ENCODE data around the gene ZSWIM7.

Gene ZSWIM7

DNA sequence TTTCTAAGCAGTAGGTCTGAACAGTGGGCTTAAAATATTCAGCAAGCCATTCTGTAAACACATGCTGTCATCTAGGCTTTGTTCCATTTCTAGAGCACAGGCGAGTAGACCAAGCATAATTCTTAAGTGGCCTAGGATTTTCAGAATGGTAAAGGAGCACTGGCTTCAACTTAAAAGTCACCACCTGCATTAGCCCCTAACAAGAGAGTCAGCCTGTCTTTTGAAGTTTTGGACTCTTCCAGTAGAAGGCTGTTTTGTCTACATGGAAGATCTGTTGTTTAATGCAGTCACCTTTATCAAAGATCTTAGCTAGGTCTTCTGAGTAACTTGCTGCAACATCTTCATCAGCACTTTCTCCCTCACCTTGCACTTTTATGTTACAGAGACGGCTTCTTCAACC, 36.8 kb upstream of the ZSWIM7 start:
- Histone ChIP-seq H3K27ac (ENCODE audit: low read length) (no peak overlapping the region), H3K27me3 (replicated peaks; ENCODE audit: insufficient read depth, low read length) (no peaks in the 10 kb centered on the region), H3F3A (ENCODE audit: insufficient read depth, low read length) (peaks cover 5% of the 10 kb centered on the region), H3K4me2 (ENCODE audit: low read depth, low read length) (no peak overlapping the region), H2AFZ (ENCODE audit: low read length) (no peak overlapping the region), H3K9me3 (replicated peaks; ENCODE audit: insufficient read depth, low read length) (no peaks in the 10 kb centered on the region), H3K4me3 (ENCODE audit: low read length) (no peak overlapping the region), H3K9me2 (replicated peaks; ENCODE audit: insufficient read depth, low read length) (no peaks in the 10 kb centered on the region), H3K79me2 (ENCODE audit: low read length) (no peaks in the 10 kb centered on the region), H4K20me1 (ENCODE audit: insufficient read depth, low read length) (no peaks in the 10 kb centered on the region; the same call in 1 of the 2 replicates), H3K9ac (ENCODE audit: low read length) (no peak overlapping the region), H3K4me1 (ENCODE audit: low read length) (peaks cover 15% of the 10 kb centered on the region), H3K36me3 (replicated peaks; ENCODE audit: insufficient read depth, low read length) (no peaks in the 10 kb centered on the region; the same call in 1 of the 2 replicates)
- TF ChIP-seq EZH2phosphoT487 (IDR thresholded peaks at IDR 0.05; ENCODE audit: low read length) (no peak), EZH2 (optimal IDR thresholded peaks at IDR 0.05; ENCODE audit: low read depth, low read length) (no peak)
- TF ChIP-seq, protein P1, sequence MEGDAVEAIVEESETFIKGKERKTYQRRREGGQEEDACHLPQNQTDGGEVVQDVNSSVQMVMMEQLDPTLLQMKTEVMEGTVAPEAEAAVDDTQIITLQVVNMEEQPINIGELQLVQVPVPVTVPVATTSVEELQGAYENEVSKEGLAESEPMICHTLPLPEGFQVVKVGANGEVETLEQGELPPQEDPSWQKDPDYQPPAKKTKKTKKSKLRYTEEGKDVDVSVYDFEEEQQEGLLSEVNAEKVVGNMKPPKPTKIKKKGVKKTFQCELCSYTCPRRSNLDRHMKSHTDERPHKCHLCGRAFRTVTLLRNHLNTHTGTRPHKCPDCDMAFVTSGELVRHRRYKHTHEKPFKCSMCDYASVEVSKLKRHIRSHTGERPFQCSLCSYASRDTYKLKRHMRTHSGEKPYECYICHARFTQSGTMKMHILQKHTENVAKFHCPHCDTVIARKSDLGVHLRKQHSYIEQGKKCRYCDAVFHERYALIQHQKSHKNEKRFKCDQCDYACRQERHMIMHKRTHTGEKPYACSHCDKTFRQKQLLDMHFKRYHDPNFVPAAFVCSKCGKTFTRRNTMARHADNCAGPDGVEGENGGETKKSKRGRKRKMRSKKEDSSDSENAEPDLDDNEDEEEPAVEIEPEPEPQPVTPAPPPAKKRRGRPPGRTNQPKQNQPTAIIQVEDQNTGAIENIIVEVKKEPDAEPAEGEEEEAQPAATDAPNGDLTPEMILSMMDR (IDR thresholded peaks at IDR 0.05; ENCODE audit: low read length) = no peak
- DNase-seq = no peak

DNA sequence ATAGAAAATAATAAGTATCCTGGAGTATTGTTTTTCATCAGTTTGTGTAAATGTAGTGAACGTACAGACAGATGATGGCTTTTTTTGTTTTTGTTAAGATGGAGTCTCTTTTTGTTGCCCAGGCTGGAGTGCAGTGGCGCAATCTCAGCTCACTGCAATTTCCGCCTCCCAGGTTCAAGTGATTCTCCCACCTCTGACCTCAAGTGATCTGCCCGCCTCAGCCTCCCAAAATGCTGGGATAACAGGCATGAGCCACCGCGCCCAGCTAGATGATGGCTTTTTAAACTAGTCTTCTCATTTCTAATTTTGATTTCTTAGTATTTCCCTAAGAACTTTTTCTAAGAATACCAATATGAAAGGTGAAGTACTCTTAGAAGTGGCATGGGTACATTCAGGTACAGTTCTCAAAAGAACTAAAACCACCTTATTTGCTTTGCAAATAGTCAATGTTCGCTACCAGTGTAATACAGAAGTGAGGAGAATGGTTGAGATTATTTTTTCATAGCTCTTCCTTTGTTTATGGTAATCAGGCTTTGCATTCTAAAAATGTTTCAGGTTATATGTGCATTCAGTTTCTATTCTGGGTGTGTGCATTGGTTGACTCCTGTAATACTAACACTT, 34.3 kb upstream of the ZSWIM7 start:
- Histone ChIP-seq H3K9ac (ENCODE audit: low read length) (no peak overlapping the region), H3K4me2 (ENCODE audit: low read depth, low read length) (no peak overlapping the region), H4K20me1 (ENCODE audit: insufficient read depth, low read length) (no peaks in the 10 kb centered on the region; the same call in 1 of the 2 replicates), H3F3A (ENCODE audit: insufficient read depth, low read length) (peaks cover 5% of the 10 kb centered on the region), H3K4me3 (ENCODE audit: low read length) (no peak overlapping the region), H3K79me2 (ENCODE audit: low read length) (no peaks in the 10 kb centered on the region), H3K36me3 (replicated peaks; ENCODE audit: insufficient read depth, low read length) (peaks cover 3% of the 10 kb centered on the region; the same call in 1 of the 2 replicates), H3K9me3 (replicated peaks; ENCODE audit: insufficient read depth, low read length) (no peaks in the 10 kb centered on the region), H3K27ac (ENCODE audit: low read length) (no peak overlapping the region), H2AFZ (ENCODE audit: low read length) (no peak overlapping the region), H3K27me3 (replicated peaks; ENCODE audit: insufficient read depth, low read length) (no peaks in the 10 kb centered on the region), H3K4me1 (ENCODE audit: low read length) (peaks cover 15% of the 10 kb centered on the region), H3K9me2 (replicated peaks; ENCODE audit: insufficient read depth, low read length) (no peaks in the 10 kb centered on the region)
- TF ChIP-seq, protein P1 (IDR thresholded peaks at IDR 0.05; ENCODE audit: low read length) = no peak
- TF ChIP-seq EZH2 (optimal IDR thresholded peaks at IDR 0.05; ENCODE audit: low read depth, low read length) (no peak), EZH2phosphoT487 (IDR thresholded peaks at IDR 0.05; ENCODE audit: low read length) (no peak)
- DNase-seq = no peak

DNA sequence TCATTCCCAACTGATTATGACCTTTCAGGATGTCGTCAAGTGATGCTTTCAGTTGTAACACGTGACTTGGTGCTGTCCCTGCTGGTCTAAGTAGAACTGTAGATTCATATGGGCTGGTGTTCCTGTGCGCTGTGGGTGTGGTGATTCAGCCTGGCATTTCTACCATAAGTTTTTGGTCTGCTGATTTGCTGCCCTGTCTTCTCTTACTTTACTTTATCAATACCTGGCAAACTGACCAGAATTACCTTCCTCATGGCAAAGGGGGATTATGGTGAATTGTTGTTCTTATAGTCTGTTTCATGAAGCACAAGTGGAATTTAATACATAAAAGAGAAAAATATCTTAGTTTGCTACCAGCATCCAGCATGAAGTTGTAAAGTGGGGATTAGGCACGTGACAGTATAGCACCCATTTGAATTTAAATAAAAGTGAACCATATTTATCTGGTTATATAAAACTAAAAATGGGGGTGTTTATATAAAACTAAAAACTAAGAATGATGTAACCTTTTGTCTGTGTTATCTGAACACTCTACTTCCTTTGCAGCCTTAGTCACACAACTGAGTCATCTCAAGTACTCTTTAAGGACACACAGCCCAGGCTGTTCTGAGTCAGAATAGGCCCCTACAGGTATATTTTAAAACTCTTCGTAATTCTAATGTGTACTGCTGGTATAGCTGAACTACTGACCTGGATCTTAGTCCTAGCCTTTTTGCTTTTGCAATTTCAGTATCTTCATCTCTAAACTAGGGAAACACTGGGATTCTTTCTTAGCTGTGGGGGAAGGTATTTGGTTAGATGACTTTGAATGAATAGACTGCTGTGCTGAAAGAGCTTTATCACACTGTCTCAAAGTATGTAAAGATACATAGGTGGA, 28.4 kb upstream of the ZSWIM7 start:
- H3F3A ChIP-seq (ENCODE audit: insufficient read depth, low read length) = no peaks in the 10 kb centered on the region
- no peaks in the 10 kb centered on the region for H3K9me3 ChIP-seq (replicated peaks; ENCODE audit: insufficient read depth, low read length)
- DNase-seq = no peak

More for the DNA sequence above, 28.4 kb upstream of the ZSWIM7 start:
- TF ChIP-seq EZH2phosphoT487 (IDR thresholded peaks at IDR 0.05; ENCODE audit: low read length) (no peak), EZH2 (optimal IDR thresholded peaks at IDR 0.05; ENCODE audit: low read depth, low read length) (no peak)
- TF ChIP-seq, protein P1 (IDR thresholded peaks at IDR 0.05; ENCODE audit: low read length) = no peak
- H2AFZ ChIP-seq (ENCODE audit: low read length) = no peak overlapping the region
- H3K27me3 ChIP-seq (replicated peaks; ENCODE audit: insufficient read depth, low read length) = no peaks in the 10 kb centered on the region
- H3K4me2 ChIP-seq (ENCODE audit: low read depth, low read length) = no peak overlapping the region
- H3K27ac ChIP-seq (ENCODE audit: low read length) = no peak overlapping the region
- H4K20me1 ChIP-seq (ENCODE audit: insufficient read depth, low read length) = no peaks in the 10 kb centered on the region
- H3K9me2 ChIP-seq (replicated peaks; ENCODE audit: insufficient read depth, low read length) = no peaks in the 10 kb centered on the region
- H3K79me2 ChIP-seq (ENCODE audit: low read length) = 0 out of 2 replicates have a peak, but pooled peaks cover 3% of the 10 kb centered on the region
- H3K4me3 ChIP-seq (ENCODE audit: low read length) = no peak overlapping the region
- H3K36me3 ChIP-seq (replicated peaks; ENCODE audit: insufficient read depth, low read length) = peaks cover 21% of the 10 kb centered on the region; the same call in 1 of the 2 replicates
- no peaks in the 10 kb centered on the region for H3K4me1 ChIP-seq (ENCODE audit: low read length)
- H3K9ac ChIP-seq (ENCODE audit: low read length) = no peak overlapping the region

All from MM.1S (cell line).